Liver (tissue), 9 donors: ENCODE results near the gene PCDHGB4. TPM values are rescaled to one million over a fixed set of nuclear protein-coding genes. Genes with fewer than 3 reads are reported as not detected.
A peak's percentile ranks its signal among the peaks of the same experiment; 100 is the strongest.

Source experiments
- DNase-seq: peaks from one replicate; pipeline ENCODE4 v3.0.0-alpha.2; 2017; ENCODE audit warnings: low spot score
- H3K27ac ChIP-seq, 2 donors: one replicate each; pipeline ENCODE4 v1.7.0; 2013; ENCODE audit warnings: inconsistent platforms in 2 of 2, low read length in 2 of 2, control low read depth in 1 of 2, low read depth in 1 of 2, mild to moderate bottlenecking in 1 of 2
- H3K27me3 ChIP-seq, 4 donors: one replicate each; pipeline versions ENCODE4 v1.6.1 to v1.7.0; 2013; ENCODE audit warnings: low read length in 3 of 4, inconsistent platforms in 1 of 4, mild to moderate bottlenecking in 1 of 4, moderate library complexity in 1 of 4; ENCODE audit not compliant: control insufficient read depth in 4 of 4, insufficient read depth in 4 of 4
- H3K36me3 ChIP-seq, 4 donors: one replicate each; pipeline versions ENCODE4 v1.6.1 to v1.7.0; 2013; ENCODE audit warnings: low read length in 3 of 4, mild to moderate bottlenecking in 3 of 4, low read depth in 1 of 4, moderate library complexity in 1 of 4; ENCODE audit not compliant: control insufficient read depth in 4 of 4, insufficient read depth in 3 of 4
- H3K4me1 ChIP-seq, 4 donors: one replicate each; pipeline versions ENCODE4 v1.6.1 to v1.7.0; 2013; ENCODE audit warnings: low read length in 3 of 4, mild to moderate bottlenecking in 3 of 4, moderate library complexity in 1 of 4; ENCODE audit not compliant: control insufficient read depth in 4 of 4, insufficient read depth in 4 of 4
- H3K4me3 ChIP-seq, 3 donors: one replicate each; pipeline versions ENCODE4 v1.6.1 to v1.7.0; 2013; ENCODE audit warnings: low read length in 3 of 3, control low read depth in 1 of 3, low read depth in 1 of 3, mild to moderate bottlenecking in 1 of 3
- H3K9ac ChIP-seq, 2 donors: one replicate each; pipeline ENCODE4 v1.7.0; 2013; ENCODE audit warnings: low read length in 2 of 2, mild to moderate bottlenecking in 2 of 2, moderate library complexity in 2 of 2, control low read depth in 1 of 2, low read depth in 1 of 2
- H3K9me3 ChIP-seq, 4 donors: one replicate each; pipeline versions ENCODE4 v1.6.1 to v1.7.0; 2013; ENCODE audit warnings: low read length in 3 of 4; ENCODE audit not compliant: control insufficient read depth in 4 of 4
- CTCF ChIP-seq: fragments of 150-350 bp; IDR thresholded peaks from 2 replicates; pipeline ENCODE4 v1.5.1; 2017; ENCODE audit warnings: improper control_type of control experiment, low read depth, low read length; ENCODE audit not compliant: missing input control
- EGR1 ChIP-seq, 2 donors: IDR thresholded peaks; 2 replicates each; pipeline ENCODE4 v1.6.1; 2016 to 2018; ENCODE audit warnings: antibody characterized with exemption in 2 of 2, low read depth in 2 of 2
- FOXA2 ChIP-seq: IDR thresholded peaks from 2 replicates; pipeline ENCODE4 v1.6.1; 2016; ENCODE audit warnings: antibody characterized with exemption
- GABPA ChIP-seq, 2 donors: IDR thresholded peaks in 1 of 2; conservative IDR thresholded peaks in 1 of 2; 2 replicates each; pipeline ENCODE4 v1.6.1; 2016; ENCODE audit warnings: antibody characterized with exemption in 2 of 2, mild to moderate bottlenecking in 1 of 2, moderate library complexity in 1 of 2
- HNF4A ChIP-seq, 2 donors: conservative IDR thresholded peaks; 2 replicates each; pipeline ENCODE4 v1.6.1; 2016; ENCODE audit warnings: antibody characterized with exemption in 2 of 2, mild to moderate bottlenecking in 2 of 2
- HNF4G ChIP-seq: IDR thresholded peaks from 2 replicates; pipeline ENCODE4 v1.6.1; 2016; ENCODE audit warnings: antibody characterized with exemption
- JUND ChIP-seq, 2 donors: IDR thresholded peaks; 2 replicates each; pipeline ENCODE4 v1.6.1; 2016; ENCODE audit warnings: antibody characterized with exemption in 2 of 2
- MAX ChIP-seq: IDR thresholded peaks from 2 replicates; pipeline ENCODE4 v1.6.1; 2016; ENCODE audit warnings: antibody characterized with exemption
- NR2F2 ChIP-seq: IDR thresholded peaks from 2 replicates; pipeline ENCODE4 v1.6.1; 2016; ENCODE audit warnings: antibody characterized with exemption
- RAD21 ChIP-seq, 2 donors: IDR thresholded peaks; 2 replicates each; pipeline ENCODE4 v1.6.1; 2016; ENCODE audit warnings: antibody characterized with exemption in 2 of 2, mild to moderate bottlenecking in 2 of 2
- REST ChIP-seq: IDR thresholded peaks from 2 replicates; pipeline ENCODE4 v1.6.1; 2016; ENCODE audit warnings: antibody characterized with exemption, mild to moderate bottlenecking
- SP1 ChIP-seq: IDR thresholded peaks from 2 replicates; pipeline ENCODE4 v1.6.1; 2018; ENCODE audit warnings: antibody characterized with exemption, mild to moderate bottlenecking
- TAF1 ChIP-seq: conservative IDR thresholded peaks from 2 replicates; pipeline ENCODE4 v1.6.1; 2016; ENCODE audit warnings: antibody characterized with exemption, mild to moderate bottlenecking
- YY1 ChIP-seq: IDR thresholded peaks from 2 replicates; pipeline ENCODE4 v1.6.1; 2016; ENCODE audit warnings: antibody characterized with exemption, mild to moderate bottlenecking
- WGBS: extraction: QIAGEN DNeasy Blood & Tissue Kit; methylation state at CpG from one replicate; pipeline ENCODE4 v1.1.7; 2013; 5-methylcytosine and 5-hydroxymethylcytosine counted together
- polyA plus RNA-seq, 2 donors: library from polyadenylated mRNA; stranded (reverse) in 1 of 2; unstranded in 1 of 2; fragments of 200-250 nt in 1 of 2; fragments of >200 nt in 1 of 2; fragmentation: Nextera tagmentation in 1 of 2; extraction: Ambion mirVana in 1 of 2; gene quantifications; one replicate each; pipeline versions ENCODE4 v1.2.1 to v1.2.3, GENCODE V29; 2013 to 2015
- total RNA-seq, 2 donors: library from RNA; depleted of rRNA; stranded (reverse); fragments of >200 nt; gene quantifications; one replicate each; pipeline ENCODE4 v1.2.3, GENCODE V29; 2014
- TF ChIP-seq, protein P1 (sequence below): IDR thresholded peaks from 2 replicates; pipeline ENCODE4 v1.6.1; 2016; ENCODE audit warnings: antibody characterized with exemption
- donor health status: healthy.
- donor health status: healthy.
- donor health status: healthy.
- donor health status: healthy.
- donor health status: healthy.

The PCDHGB4 gene
- total and polyA plus RNA-seq, 4 donors, result 0.76 to 2.8 (median 1.6) TPM

- TF ChIP-seq, protein P1, sequence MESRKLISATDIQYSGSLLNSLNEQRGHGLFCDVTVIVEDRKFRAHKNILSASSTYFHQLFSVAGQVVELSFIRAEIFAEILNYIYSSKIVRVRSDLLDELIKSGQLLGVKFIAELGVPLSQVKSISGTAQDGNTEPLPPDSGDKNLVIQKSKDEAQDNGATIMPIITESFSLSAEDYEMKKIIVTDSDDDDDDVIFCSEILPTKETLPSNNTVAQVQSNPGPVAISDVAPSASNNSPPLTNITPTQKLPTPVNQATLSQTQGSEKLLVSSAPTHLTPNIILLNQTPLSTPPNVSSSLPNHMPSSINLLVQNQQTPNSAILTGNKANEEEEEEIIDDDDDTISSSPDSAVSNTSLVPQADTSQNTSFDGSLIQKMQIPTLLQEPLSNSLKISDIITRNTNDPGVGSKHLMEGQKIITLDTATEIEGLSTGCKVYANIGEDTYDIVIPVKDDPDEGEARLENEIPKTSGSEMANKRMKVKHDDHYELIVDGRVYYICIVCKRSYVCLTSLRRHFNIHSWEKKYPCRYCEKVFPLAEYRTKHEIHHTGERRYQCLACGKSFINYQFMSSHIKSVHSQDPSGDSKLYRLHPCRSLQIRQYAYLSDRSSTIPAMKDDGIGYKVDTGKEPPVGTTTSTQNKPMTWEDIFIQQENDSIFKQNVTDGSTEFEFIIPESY, result no peak
- TF ChIP-seq SP1 (no peak), RAD21 (IDR thresholded peaks at IDR 0.05) (no peak), HNF4G (no peak)
Observed at GRCh38 chr5:141362719-141363118, 24.8 kb upstream of the PCDHGB4 start (continued).

GRCh38 chr5:141363952-141364660, 23.4 kb upstream of the PCDHGB4 start, which contains the start of gene PCDHGA5:
TSS of gene PCDHGA5 (plus strand) at chr5:141364162. CDS start at chr5:141364331, 169 bp downstream.
- Histone ChIP-seq H3K9me3 (peaks cover 40 to 70% (median 58%) of the 10 kb centered on the region in 4 donors), H3K27ac (no peak within 1 kb of the TSS), H3K36me3 (no peaks in the 10 kb centered on the region), H3K9ac (no peak within 1 kb of the TSS), H3K27me3 (peaks cover 0 to 5% (median 0%) of the 10 kb centered on the region in 4 donors), H3K4me1 (no peaks in the 10 kb centered on the region), H3K4me3 (peak within 1 kb of the TSS in 2 of 3 donors; percentile 20 to 47)
- TF ChIP-seq SP1 (no peak), REST (no peak), FOXA2 (no peak), HNF4G (no peak), NR2F2 (no peak), TAF1 (no peak), GABPA (IDR thresholded peaks at IDR 0.05 in 1 of 2, conservative IDR thresholded peaks at IDR 0.05 in 1 of 2) (no peak), HNF4A (conservative IDR thresholded peaks at IDR 0.05) (no peak), EGR1 (IDR thresholded peaks at IDR 0.05; ENCODE audit: low read depth in 2 of 2) (no peak), MAX (no peak), JUND (IDR thresholded peaks at IDR 0.05) (no peak), CTCF (no peak), YY1 (no peak)
- TF ChIP-seq, protein P1, result no peak
- 16% methylated on average over 34 of the region's 34 CpGs for WGBS
- DNase-seq, result no peak
